HL-60 (cell line): ENCODE results near the gene RHEX.

Experiments
- CTCF ChIP-seq: IDR thresholded peaks from one replicate; pipeline ENCODE4 v1.5.1; 2011; ENCODE audit warnings: low read length, control low read depth, inconsistent platforms; ENCODE audit not compliant: insufficient read depth
- GABPA ChIP-seq: IDR thresholded peaks from 2 replicates; pipeline ENCODE4 v1.6.1; 2012; ENCODE audit warnings: low read depth
- POLR2AphosphoS5 ChIP-seq: IDR thresholded peaks from 2 replicates; pipeline ENCODE4 v1.6.1; 2012; ENCODE audit warnings: low read depth
- REST ChIP-seq: IDR thresholded peaks from 2 replicates; pipeline ENCODE4 v1.6.1; 2012; ENCODE audit warnings: low read depth; ENCODE audit not compliant: insufficient replicate concordance

- no peak for TF ChIP-seq CTCF
- TF ChIP-seq REST = no peak
- TF ChIP-seq POLR2AphosphoS5 = no peak
- no peak for TF ChIP-seq GABPA
Observed at GRCh38 chr1:206041640-206042039, 11.3 kb upstream of the RHEX start.
